Occipital lobe (tissue), 2 donors: ENCODE data around the gene TEPSIN. TPM values are rescaled to one million over a fixed set of nuclear protein-coding genes. Genes with fewer than 3 reads are reported as not detected.

Source experiments
- DNase-seq: peaks from one replicate; lab custom pipeline; 2025; lab: John Stamatoyannopoulos, UW
- total RNA-seq: library from RNA; depleted of rRNA; stranded (reverse); fragments of >200 nt; gene quantifications from one replicate; pipeline ENCODE4 v1.2.3, GENCODE V29; 2014

TEPSIN gene
- total RNA-seq = 8.1 TPM

GRCh38 chr17:81238815-81239713 lies at the start of gene TEPSIN, which contains the start of gene NDUFAF8:
TSS of gene TEPSIN (minus strand) at chr17:81239055. CDS start at chr17:81239033, 22 bp downstream.
TSS of gene NDUFAF8 (plus strand) at chr17:81239318. CDS start at chr17:81239364, 46 bp downstream.
- DNase-seq = peak; percentile 99

- no peak for DNase-seq
Measured at GRCh38 chr17:81287741-81288430, 49.0 kb upstream of the TEPSIN start.

- DNase-seq = no peak
Measured at GRCh38 chr17:81287152-81287551, 48.3 kb upstream of the TEPSIN start.

GRCh38 chr17:81286491-81287145 lies 47.8 kb upstream of the TEPSIN start:
- DNase-seq = no peak

- DNase-seq = no peak
Measured at GRCh38 chr17:81285894-81286293, 47.0 kb upstream of the TEPSIN start.

- DNase-seq = no peak
Measured at GRCh38 chr17:81285179-81285878, 46.5 kb upstream of the TEPSIN start.

GRCh38 chr17:81282876-81283275 lies 44.0 kb upstream of the TEPSIN start:
- no peak for DNase-seq

- DNase-seq = no peak
Measured at GRCh38 chr17:81282141-81282540, 43.3 kb upstream of the TEPSIN start.

GRCh38 chr17:81280571-81280970 lies 41.7 kb upstream of the TEPSIN start:
- no peak for DNase-seq

- no peak for DNase-seq
Measured at GRCh38 chr17:81279278-81280275, 40.7 kb upstream of the TEPSIN start.

GRCh38 chr17:81278831-81279230 lies 40.0 kb upstream of the TEPSIN start:
- no peak for DNase-seq

- DNase-seq = no peak
Measured at GRCh38 chr17:81277946-81278693, 39.3 kb upstream of the TEPSIN start.

- DNase-seq = peak; percentile 67
Measured at GRCh38 chr17:81277421-81277820, 38.6 kb upstream of the TEPSIN start.

- no peak for DNase-seq
Measured at GRCh38 chr17:81276781-81277180, 37.9 kb upstream of the TEPSIN start.

- DNase-seq = no peak
Measured at GRCh38 chr17:81274471-81274855, 35.6 kb upstream of the TEPSIN start.

GRCh38 chr17:81273698-81274470 lies 35.0 kb upstream of the TEPSIN start:
- DNase-seq = no peak

- DNase-seq = no peak
Measured at GRCh38 chr17:81272616-81273015, 33.8 kb upstream of the TEPSIN start.

GRCh38 chr17:81271226-81271625 lies 32.4 kb upstream of the TEPSIN start:
- no peak for DNase-seq

- no peak for DNase-seq
Measured at GRCh38 chr17:81270279-81270678, 31.4 kb upstream of the TEPSIN start.
